ENCODE measurements around the gene DNPH1. TPM values are rescaled to one million over a fixed set of nuclear protein-coding genes. Genes with fewer than 3 reads are reported as not detected.
A peak's percentile ranks its signal among the peaks of the same experiment; 100 is the strongest.

Gene DNPH1
- total RNA-seq, 1 donor: 32.9 TPM

DNA sequence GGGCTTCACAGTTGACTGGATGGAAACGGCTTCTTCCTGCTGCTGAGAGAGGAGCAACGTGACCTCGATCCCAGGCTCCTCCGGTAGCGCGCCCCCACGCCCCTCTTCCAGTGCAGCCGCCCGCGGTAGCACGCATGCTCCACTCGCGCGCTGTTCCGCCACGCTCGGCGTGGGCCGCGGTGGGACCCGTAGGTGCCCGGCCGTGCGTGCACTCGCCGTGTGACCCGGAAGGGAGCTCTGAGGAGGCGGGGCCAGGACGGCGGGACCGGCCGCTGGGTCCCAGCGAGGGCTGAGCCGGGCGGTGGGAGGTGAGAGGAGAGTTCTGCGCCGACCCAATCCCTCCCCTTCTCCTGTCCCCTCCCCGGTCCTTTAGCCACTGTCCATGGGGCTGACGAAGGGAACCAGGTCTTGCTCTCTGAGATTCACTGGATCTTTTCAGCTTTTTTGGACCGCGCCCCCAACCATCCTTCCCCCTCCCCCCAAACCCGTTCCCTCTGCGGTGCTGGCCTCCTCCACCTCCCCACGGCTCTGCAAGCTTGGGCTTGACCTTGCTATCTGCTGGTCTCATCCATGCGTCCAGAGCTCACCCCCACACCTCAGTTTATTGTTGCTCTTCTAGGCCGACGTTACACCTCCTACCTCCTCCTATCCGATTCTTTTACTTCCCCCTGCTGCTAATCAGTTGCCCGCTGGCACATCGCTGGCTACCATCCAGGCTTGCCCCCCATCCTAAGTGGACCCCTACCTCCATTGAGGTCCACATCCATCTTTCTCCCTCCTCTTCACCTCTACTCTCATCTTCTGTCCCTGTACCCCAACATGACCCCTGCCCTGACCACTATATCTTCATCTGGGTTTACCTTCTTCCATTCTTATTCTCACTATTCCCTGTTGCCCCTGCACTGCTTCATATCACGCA lies 47.1 kb downstream of the DNPH1 start, which contains the start of gene CUL9:
Gene CUL9, plus strand, starts transcription at position 255 of the 919 bp plus-strand sequence. CDS start 2,115 bp downstream, outside the sequence.
- H3K9me3 ChIP-seq (ENCODE audit: low read depth, low read length): no peaks in the 10 kb centered on the region
- H3K27ac ChIP-seq (ENCODE audit: low read depth, low read length): peak within 1 kb of the TSS; percentile 82
- peaks cover 22% of the 10 kb centered on the region for H3K4me1 ChIP-seq (ENCODE audit: insufficient read depth, low read length)
- peak within 1 kb of the TSS; percentile 72 for H2AFZ ChIP-seq (ENCODE audit: low read length)
- TF ChIP-seq, protein P1, sequence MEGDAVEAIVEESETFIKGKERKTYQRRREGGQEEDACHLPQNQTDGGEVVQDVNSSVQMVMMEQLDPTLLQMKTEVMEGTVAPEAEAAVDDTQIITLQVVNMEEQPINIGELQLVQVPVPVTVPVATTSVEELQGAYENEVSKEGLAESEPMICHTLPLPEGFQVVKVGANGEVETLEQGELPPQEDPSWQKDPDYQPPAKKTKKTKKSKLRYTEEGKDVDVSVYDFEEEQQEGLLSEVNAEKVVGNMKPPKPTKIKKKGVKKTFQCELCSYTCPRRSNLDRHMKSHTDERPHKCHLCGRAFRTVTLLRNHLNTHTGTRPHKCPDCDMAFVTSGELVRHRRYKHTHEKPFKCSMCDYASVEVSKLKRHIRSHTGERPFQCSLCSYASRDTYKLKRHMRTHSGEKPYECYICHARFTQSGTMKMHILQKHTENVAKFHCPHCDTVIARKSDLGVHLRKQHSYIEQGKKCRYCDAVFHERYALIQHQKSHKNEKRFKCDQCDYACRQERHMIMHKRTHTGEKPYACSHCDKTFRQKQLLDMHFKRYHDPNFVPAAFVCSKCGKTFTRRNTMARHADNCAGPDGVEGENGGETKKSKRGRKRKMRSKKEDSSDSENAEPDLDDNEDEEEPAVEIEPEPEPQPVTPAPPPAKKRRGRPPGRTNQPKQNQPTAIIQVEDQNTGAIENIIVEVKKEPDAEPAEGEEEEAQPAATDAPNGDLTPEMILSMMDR (IDR thresholded peaks at IDR 0.05; ENCODE audit: extremely low read depth, low read depth, low read length): no peak
- H3K27me3 ChIP-seq (ENCODE audit: insufficient read depth, low read length): no peaks in the 10 kb centered on the region
- peaks cover 49% of the 10 kb centered on the region for H3K36me3 ChIP-seq (ENCODE audit: insufficient read depth, low read length)
- peak within 1 kb of the TSS; percentile 85 for H3K4me3 ChIP-seq (ENCODE audit: insufficient read depth, low read length)
- peak; percentile 96 for DNase-seq (ENCODE audit: insufficient read length, low spot score, missing footprints)
- H3K4me2 ChIP-seq (ENCODE audit: insufficient read depth, low read length): peak within 1 kb of the TSS; percentile 88
- H4K20me1 ChIP-seq (ENCODE audit: insufficient read depth, low read length): no peaks in the 10 kb centered on the region
- peaks cover 30% of the 10 kb centered on the region for H3K79me2 ChIP-seq (ENCODE audit: insufficient read depth, low read length)

DNA sequence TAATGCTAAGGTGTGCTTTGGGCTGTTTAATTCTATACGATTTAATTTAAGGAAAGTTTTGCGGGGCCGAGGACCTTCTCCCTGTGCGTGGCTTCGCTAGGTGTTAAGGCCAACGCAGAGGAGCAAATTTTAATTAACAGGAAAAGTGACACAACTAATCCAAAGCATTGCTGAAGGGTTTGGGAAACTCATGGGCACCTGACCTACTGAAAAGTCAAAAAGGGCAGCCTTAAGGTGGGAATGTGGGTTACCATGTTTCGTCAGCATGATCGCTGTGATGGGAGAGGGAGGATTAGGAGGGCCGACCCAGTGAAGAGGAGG lies 47.7 kb downstream of the DNPH1 start:
- TF ChIP-seq, protein P1 (IDR thresholded peaks at IDR 0.05; ENCODE audit: extremely low read depth, low read depth, low read length): no peak
- peaks cover 49% of the 10 kb centered on the region for H3K36me3 ChIP-seq (ENCODE audit: insufficient read depth, low read length)
- H3K4me1 ChIP-seq (ENCODE audit: insufficient read depth, low read length): peaks cover 22% of the 10 kb centered on the region

DNA sequence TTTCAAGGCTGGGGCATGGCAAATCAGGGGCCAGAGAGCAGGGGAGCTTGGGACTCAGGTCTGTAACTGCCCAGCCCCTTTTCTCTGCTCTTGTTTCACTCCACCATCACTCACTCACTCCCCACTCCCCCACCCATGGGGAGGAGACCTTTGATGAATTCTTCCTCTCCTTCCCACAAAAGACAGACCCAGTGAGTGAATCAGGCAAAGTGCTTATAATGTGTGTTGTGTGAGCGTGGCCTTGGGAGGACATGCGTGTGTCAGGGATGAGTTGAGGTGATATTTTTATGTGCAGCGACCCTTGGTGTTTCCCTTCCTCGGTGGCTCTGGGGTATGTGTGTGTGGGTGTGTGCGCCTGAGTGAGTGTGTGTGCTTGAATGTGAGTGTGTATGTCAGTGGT lies 48.3 kb downstream of the DNPH1 start:
- no peaks in the 10 kb centered on the region for H3K27me3 ChIP-seq (ENCODE audit: insufficient read depth, low read length)
- H3K4me3 ChIP-seq (ENCODE audit: insufficient read depth, low read length): no peak overlapping the region
- H3K79me2 ChIP-seq (ENCODE audit: insufficient read depth, low read length): peaks cover 41% of the 10 kb centered on the region
- DNase-seq (ENCODE audit: insufficient read length, low spot score, missing footprints): no peak
- H3K4me1 ChIP-seq (ENCODE audit: insufficient read depth, low read length): peaks cover 23% of the 10 kb centered on the region
- H2AFZ ChIP-seq (ENCODE audit: low read length): no peak overlapping the region
- peaks cover 51% of the 10 kb centered on the region for H3K36me3 ChIP-seq (ENCODE audit: insufficient read depth, low read length)
- peaks cover 9% of the 10 kb centered on the region for H4K20me1 ChIP-seq (ENCODE audit: insufficient read depth, low read length)
- TF ChIP-seq, protein P1 (IDR thresholded peaks at IDR 0.05; ENCODE audit: extremely low read depth, low read depth, low read length): no peak
- peak overlapping the region; percentile 88 for H3K4me2 ChIP-seq (ENCODE audit: insufficient read depth, low read length)
- H3K27ac ChIP-seq (ENCODE audit: low read depth, low read length): peak overlapping the region; percentile 82
- no peaks in the 10 kb centered on the region for H3K9me3 ChIP-seq (ENCODE audit: low read depth, low read length)

More for the DNA sequence above, 47.7 kb downstream of the DNPH1 start:
- Histone ChIP-seq H2AFZ (ENCODE audit: low read length) (peak overlapping the region; percentile 72), H4K20me1 (ENCODE audit: insufficient read depth, low read length) (peaks cover 3% of the 10 kb centered on the region), H3K4me3 (ENCODE audit: insufficient read depth, low read length) (peak overlapping the region; percentile 85), H3K27ac (ENCODE audit: low read depth, low read length) (peak overlapping the region; percentile 82), H3K79me2 (ENCODE audit: insufficient read depth, low read length) (peaks cover 35% of the 10 kb centered on the region), H3K4me2 (ENCODE audit: insufficient read depth, low read length) (peak overlapping the region; percentile 88), H3K9me3 (ENCODE audit: low read depth, low read length) (no peaks in the 10 kb centered on the region), H3K27me3 (ENCODE audit: insufficient read depth, low read length) (no peaks in the 10 kb centered on the region)
- DNase-seq (ENCODE audit: insufficient read length, low spot score, missing footprints): no peak

DNA sequence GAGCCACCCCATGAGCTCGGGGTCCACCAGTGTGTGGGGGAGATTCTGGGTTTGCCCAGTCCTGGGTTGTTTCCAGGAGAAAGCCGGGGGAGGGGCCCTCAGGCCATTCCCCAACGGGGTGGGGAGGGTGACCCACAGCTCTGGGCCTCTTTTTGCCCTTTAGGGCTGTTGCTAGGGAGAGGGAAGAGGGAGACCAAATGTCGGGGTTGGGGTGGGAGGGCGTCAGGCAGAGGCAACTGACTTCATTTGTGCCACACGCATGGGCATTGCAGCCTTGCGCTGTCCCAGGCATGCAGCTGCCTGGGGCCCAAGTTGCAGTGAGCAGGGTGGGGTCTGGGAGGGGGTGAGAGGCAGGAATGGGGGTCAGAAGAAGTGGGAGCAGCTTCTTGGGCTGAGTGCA lies 49.2 kb downstream of the DNPH1 start:
- Histone ChIP-seq H3K27me3 (ENCODE audit: insufficient read depth, low read length) (no peaks in the 10 kb centered on the region), H3K4me1 (ENCODE audit: insufficient read depth, low read length) (peaks cover 32% of the 10 kb centered on the region), H3K4me2 (ENCODE audit: insufficient read depth, low read length) (no peak overlapping the region), H3K4me3 (ENCODE audit: insufficient read depth, low read length) (no peak overlapping the region), H2AFZ (ENCODE audit: low read length) (no peak overlapping the region), H3K79me2 (ENCODE audit: insufficient read depth, low read length) (peaks cover 50% of the 10 kb centered on the region), H4K20me1 (ENCODE audit: insufficient read depth, low read length) (peaks cover 16% of the 10 kb centered on the region), H3K36me3 (ENCODE audit: insufficient read depth, low read length) (peaks cover 51% of the 10 kb centered on the region), H3K9me3 (ENCODE audit: low read depth, low read length) (no peaks in the 10 kb centered on the region), H3K27ac (ENCODE audit: low read depth, low read length) (no peak overlapping the region)
- TF ChIP-seq, protein P1 (IDR thresholded peaks at IDR 0.05; ENCODE audit: extremely low read depth, low read depth, low read length): no peak
- DNase-seq (ENCODE audit: insufficient read length, low spot score, missing footprints): no peak
